Measurements from ENCODE around the gene PLEKHH2. TPM values are rescaled to one million over a fixed set of nuclear protein-coding genes. Genes with fewer than 3 reads are reported as not detected.

PLEKHH2 gene
- total and polyA plus RNA-seq, 8 donors, result 23.3 to 363 (median 229) TPM

DNA sequence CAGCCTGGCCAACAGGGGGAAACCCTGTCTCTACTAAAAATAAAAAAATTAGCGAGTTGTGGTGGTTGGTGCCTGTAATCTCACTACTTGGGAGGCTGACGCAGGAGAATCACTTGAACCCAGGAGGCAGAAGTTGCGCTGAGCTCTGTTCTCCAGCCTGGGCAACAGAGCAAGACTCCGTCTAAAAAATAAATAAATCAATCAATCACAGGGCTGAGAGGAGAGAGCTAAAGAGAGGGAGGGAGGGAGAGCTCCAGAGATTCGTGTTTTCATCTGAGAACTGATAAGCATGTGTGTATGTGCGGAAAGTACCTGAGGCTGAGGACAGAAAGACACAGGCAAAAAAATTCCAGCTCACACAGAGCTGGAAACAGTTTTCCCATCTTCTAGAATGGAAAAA lies 99.6 kb downstream of the PLEKHH2 start:
- no peak for ATAC-seq
- H3K4me3 ChIP-seq, result no peak overlapping the region
- TF ChIP-seq, protein P1, sequence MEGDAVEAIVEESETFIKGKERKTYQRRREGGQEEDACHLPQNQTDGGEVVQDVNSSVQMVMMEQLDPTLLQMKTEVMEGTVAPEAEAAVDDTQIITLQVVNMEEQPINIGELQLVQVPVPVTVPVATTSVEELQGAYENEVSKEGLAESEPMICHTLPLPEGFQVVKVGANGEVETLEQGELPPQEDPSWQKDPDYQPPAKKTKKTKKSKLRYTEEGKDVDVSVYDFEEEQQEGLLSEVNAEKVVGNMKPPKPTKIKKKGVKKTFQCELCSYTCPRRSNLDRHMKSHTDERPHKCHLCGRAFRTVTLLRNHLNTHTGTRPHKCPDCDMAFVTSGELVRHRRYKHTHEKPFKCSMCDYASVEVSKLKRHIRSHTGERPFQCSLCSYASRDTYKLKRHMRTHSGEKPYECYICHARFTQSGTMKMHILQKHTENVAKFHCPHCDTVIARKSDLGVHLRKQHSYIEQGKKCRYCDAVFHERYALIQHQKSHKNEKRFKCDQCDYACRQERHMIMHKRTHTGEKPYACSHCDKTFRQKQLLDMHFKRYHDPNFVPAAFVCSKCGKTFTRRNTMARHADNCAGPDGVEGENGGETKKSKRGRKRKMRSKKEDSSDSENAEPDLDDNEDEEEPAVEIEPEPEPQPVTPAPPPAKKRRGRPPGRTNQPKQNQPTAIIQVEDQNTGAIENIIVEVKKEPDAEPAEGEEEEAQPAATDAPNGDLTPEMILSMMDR (IDR thresholded peaks at IDR 0.05), result no peak
- intact Hi-C loops (cut with DNase I), result no loop called here
- no peak for DNase-seq
- H3K4me1 ChIP-seq, result no peaks in the 10 kb centered on the region
- H3K27ac ChIP-seq, result no peak overlapping the region
- H3K36me3 ChIP-seq, result peaks cover 0 to 5% of the 10 kb centered on the region in 2 donors
- H3K27me3 ChIP-seq, result no peaks in the 10 kb centered on the region
- H3K9me3 ChIP-seq, result no peaks in the 10 kb centered on the region

DNA sequence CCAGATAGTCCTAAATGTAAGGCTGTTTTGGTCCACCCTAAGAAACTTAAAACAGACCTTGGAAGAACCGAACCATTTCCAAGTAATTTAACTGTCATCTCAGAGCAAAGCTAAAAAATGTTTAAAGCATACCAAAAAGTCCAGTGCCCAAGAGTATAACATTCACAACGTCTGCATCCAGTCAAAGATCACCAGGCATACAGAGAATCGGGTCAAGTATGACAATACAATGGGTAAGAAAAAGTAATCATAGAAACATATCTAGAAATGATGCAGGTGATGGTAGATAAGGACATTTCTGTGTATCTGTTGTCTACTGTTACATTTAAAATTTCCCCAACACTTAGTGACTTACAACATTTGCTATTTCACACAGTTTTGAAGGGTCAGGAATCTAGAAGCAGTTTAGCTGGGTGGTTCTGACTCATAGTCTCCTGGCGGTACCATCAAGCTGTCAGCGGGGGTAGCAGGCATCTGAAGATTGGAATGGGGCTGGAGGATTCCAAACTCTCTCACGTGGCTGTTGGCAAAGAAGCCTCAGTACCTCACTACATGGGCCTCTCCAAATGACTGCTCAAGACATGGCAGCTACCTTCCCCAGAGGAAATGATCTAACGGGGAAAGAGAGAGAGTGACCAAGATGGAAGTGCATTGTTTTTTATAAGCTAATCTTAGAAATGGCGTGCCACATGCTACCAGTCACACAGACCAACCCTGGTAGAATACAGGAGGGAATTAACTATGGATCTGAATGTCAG lies 100.2 kb downstream of the PLEKHH2 start:
- H3K4me1 ChIP-seq, result no peaks in the 10 kb centered on the region
- no peaks in the 10 kb centered on the region for H3K27me3 ChIP-seq
- intact Hi-C loops (cut with DNase I), result no loop called here
- peaks cover 0 to 4% of the 10 kb centered on the region in 2 donors for H3K36me3 ChIP-seq
- DNase-seq (no peak), ATAC-seq (peak; percentile 48)
- no peak overlapping the region for H3K4me3 ChIP-seq
- H3K9me3 ChIP-seq, result no peaks in the 10 kb centered on the region
- TF ChIP-seq, protein P1 (IDR thresholded peaks at IDR 0.05), result no peak
- no peak overlapping the region for H3K27ac ChIP-seq

DNA sequence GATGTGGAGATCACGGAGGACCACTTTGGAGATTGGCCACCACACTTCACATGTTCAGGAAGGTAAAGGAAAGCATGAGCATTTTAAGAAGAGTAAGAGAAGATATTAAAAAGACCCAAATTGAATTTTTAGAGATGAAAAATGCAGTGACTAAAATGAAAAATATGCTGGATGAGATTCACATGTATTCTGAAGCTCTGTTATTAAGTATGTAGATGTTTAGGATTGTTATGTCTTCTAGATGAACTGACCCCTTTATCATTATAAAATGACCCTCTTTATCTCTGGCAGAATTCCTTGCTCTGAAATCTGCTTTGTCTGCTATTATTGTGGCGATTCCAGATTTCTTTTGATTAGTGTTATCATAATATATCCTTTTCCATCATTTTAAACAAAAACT lies 100.8 kb downstream of the PLEKHH2 start:
- ATAC-seq (no peak), DNase-seq (no peak)
- Histone ChIP-seq H3K4me1 (no peaks in the 10 kb centered on the region), H3K27ac (no peak overlapping the region), H3K9me3 (no peaks in the 10 kb centered on the region), H3K27me3 (no peaks in the 10 kb centered on the region), H3K4me3 (no peak overlapping the region), H3K36me3 (no peaks in the 10 kb centered on the region)
- intact Hi-C loops (cut with DNase I), result no loop called here
- TF ChIP-seq, protein P1 (IDR thresholded peaks at IDR 0.05), result no peak

DNA sequence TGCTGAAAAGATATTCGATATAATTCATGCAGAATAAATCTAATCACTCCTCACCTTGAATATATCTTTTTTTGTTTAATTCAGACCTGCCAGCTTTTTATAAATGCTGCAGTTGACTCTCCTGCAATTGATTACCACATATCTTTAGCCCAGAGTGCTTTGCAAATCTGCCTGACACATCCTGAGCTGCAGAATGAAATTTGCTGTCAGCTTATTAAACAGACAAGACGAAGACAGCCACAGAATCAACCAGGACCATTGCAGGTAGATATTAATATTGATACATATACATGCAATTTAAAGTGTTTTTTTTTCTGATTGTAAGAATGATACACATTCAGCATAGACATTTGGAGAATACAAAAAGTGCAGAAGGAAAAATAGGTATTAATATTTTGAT lies 101.2 kb downstream of the PLEKHH2 start:
- Histone ChIP-seq H3K9me3 (no peaks in the 10 kb centered on the region), H3K4me1 (no peaks in the 10 kb centered on the region), H3K27me3 (no peaks in the 10 kb centered on the region), H3K4me3 (no peak overlapping the region), H3K36me3 (no peaks in the 10 kb centered on the region), H3K27ac (no peak overlapping the region)
- TF ChIP-seq, protein P1 (IDR thresholded peaks at IDR 0.05), result no peak
- intact Hi-C loops (cut with DNase I), result no loop called here
- DNase-seq (no peak), ATAC-seq (no peak)

DNA sequence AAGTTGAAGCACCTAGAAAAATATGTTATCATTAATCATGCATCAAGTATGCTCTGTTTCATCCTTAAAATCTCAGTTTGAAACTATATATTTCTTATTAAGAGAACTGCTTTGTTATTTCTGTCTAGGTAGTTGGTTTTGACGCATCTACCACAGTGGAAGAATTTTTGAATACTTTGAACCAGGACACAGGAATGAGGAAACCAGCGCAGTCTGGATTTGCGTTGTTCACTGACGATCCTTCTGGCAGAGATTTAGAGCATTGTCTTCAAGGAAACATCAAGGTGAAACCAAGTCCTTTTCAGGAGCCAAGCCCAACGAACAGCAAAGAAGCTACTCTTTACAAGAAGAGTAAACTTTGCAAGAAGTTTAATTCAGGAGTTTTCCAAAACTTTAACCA lies 106.6 kb downstream of the PLEKHH2 start:
- Histone ChIP-seq H3K4me1 (no peaks in the 10 kb centered on the region), H3K27me3 (no peaks in the 10 kb centered on the region), H3K36me3 (no peaks in the 10 kb centered on the region), H3K27ac (no peak overlapping the region), H3K4me3 (no peak overlapping the region), H3K9me3 (no peaks in the 10 kb centered on the region)
- no peak for ATAC-seq
- no peak for DNase-seq
- intact Hi-C loops (cut with DNase I), result no loop called here
- TF ChIP-seq, protein P1 (IDR thresholded peaks at IDR 0.05), result no peak
